ENCODE data around the gene HMGXB4. TPM values are rescaled to one million over a fixed set of nuclear protein-coding genes. Genes with fewer than 3 reads are reported as not detected.

The HMGXB4 gene
- total and polyA plus RNA-seq, 8 donors, result 4.8 to 31.0 (median 13.4) TPM

- TF ChIP-seq EP300 (IDR thresholded peaks at IDR 0.05), result no peak
- TF ChIP-seq, protein P1, sequence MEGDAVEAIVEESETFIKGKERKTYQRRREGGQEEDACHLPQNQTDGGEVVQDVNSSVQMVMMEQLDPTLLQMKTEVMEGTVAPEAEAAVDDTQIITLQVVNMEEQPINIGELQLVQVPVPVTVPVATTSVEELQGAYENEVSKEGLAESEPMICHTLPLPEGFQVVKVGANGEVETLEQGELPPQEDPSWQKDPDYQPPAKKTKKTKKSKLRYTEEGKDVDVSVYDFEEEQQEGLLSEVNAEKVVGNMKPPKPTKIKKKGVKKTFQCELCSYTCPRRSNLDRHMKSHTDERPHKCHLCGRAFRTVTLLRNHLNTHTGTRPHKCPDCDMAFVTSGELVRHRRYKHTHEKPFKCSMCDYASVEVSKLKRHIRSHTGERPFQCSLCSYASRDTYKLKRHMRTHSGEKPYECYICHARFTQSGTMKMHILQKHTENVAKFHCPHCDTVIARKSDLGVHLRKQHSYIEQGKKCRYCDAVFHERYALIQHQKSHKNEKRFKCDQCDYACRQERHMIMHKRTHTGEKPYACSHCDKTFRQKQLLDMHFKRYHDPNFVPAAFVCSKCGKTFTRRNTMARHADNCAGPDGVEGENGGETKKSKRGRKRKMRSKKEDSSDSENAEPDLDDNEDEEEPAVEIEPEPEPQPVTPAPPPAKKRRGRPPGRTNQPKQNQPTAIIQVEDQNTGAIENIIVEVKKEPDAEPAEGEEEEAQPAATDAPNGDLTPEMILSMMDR (IDR thresholded peaks at IDR 0.05), result no peak
- no peak for TF ChIP-seq POLR2A (IDR thresholded peaks at IDR 0.05)
- no peak for TF ChIP-seq POLR2AphosphoS5 (IDR thresholded peaks at IDR 0.05)
- no peak overlapping the region for H3K27ac ChIP-seq
- H3K4me3 ChIP-seq, result no peak overlapping the region
- H3K36me3 ChIP-seq, result peaks cover 73 to 100% (median 100%) of the 10 kb centered on the region in 4 donors
- DNase-seq, result no peak
- WGBS, 5 donors, result 89 to 93% (median 90%) methylated on average over 14 to 15 of the region's 15 CpGs
- peaks cover 0 to 3% (median 2%) of the 10 kb centered on the region in 4 donors for H3K4me1 ChIP-seq
- H3K27me3 ChIP-seq, result no peaks in the 10 kb centered on the region
- intact Hi-C loops (cut with DNase I; ENCODE audit: low total_unique reads), result no loop called here
- no peaks in the 10 kb centered on the region for H3K9me3 ChIP-seq
Measured at GRCh38 chr22:35322893-35323292, 65.6 kb downstream of the HMGXB4 start.

DNA sequence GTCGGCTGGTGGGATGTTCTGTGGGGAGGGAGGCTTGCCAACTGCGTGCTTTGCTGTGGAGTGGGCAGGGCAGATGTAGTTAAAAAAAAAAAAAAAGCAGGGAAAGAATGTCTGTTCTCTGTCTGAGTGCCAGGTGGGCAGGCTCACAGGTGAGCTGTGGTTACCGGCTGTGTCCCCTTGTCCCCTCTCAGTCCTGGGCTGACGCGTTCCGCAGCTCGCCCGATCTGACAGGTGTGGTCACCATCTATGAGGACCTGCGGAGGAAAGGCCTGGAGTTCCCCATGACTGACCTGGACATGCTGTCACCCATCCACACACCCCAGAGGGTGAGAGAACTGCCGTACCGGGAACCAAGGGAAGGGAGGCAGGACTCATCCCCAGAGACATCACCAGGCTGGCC lies 66.0 kb downstream of the HMGXB4 start:
- DNase-seq, result no peak
- intact Hi-C loops (cut with DNase I; ENCODE audit: low total_unique reads), result no loop called here
- Histone ChIP-seq H3K36me3 (peaks cover 74 to 100% (median 100%) of the 10 kb centered on the region in 4 donors), H3K9me3 (no peaks in the 10 kb centered on the region), H3K4me1 (peaks cover 0 to 8% (median 6%) of the 10 kb centered on the region in 4 donors), H3K4me3 (no peak overlapping the region), H3K27me3 (no peaks in the 10 kb centered on the region), H3K27ac (no peak overlapping the region)
- TF ChIP-seq POLR2AphosphoS5 (IDR thresholded peaks at IDR 0.05) (no peak), POLR2A (IDR thresholded peaks at IDR 0.05) (no peak), EP300 (IDR thresholded peaks at IDR 0.05) (no peak)
- TF ChIP-seq, protein P1 (IDR thresholded peaks at IDR 0.05), result no peak
- 93 to 97% (median 94%) methylated on average over 10 to 11 of the region's 11 CpGs for WGBS, 5 donors

GRCh38 chr22:35324067-35324466 lies 66.8 kb downstream of the HMGXB4 start:
- TF ChIP-seq POLR2A (IDR thresholded peaks at IDR 0.05) (no peak), EP300 (IDR thresholded peaks at IDR 0.05) (no peak), POLR2AphosphoS5 (IDR thresholded peaks at IDR 0.05) (no peak)
- TF ChIP-seq, protein P1 (IDR thresholded peaks at IDR 0.05), result no peak
- Histone ChIP-seq H3K4me1 (peaks cover 6 to 14% (median 11%) of the 10 kb centered on the region in 4 donors), H3K27me3 (no peaks in the 10 kb centered on the region), H3K27ac (no peak overlapping the region), H3K4me3 (no peak overlapping the region), H3K36me3 (peaks cover 69 to 99% (median 98%) of the 10 kb centered on the region in 4 donors), H3K9me3 (no peaks in the 10 kb centered on the region)
- DNase-seq, result no peak
- intact Hi-C loops (cut with DNase I; ENCODE audit: low total_unique reads), result no loop called here
- 81 to 90% (median 86%) methylated on average over 4 to 5 of the region's 5 CpGs for WGBS, 5 donors

- Histone ChIP-seq H3K4me1 (peaks cover 8 to 20% (median 13%) of the 10 kb centered on the region in 4 donors), H3K9me3 (no peaks in the 10 kb centered on the region), H3K4me3 (no peak overlapping the region), H3K36me3 (peaks cover 66 to 94% (median 92%) of the 10 kb centered on the region in 4 donors), H3K27me3 (no peaks in the 10 kb centered on the region), H3K27ac (no peak overlapping the region)
- whole genome bisulfite sequencing, 5 donors, result 84 to 92% (median 88%) methylated on average over 4 of the region's 4 CpGs
- TF ChIP-seq EP300 (IDR thresholded peaks at IDR 0.05), result no peak
- TF ChIP-seq, protein P1 (IDR thresholded peaks at IDR 0.05), result no peak
- no peak for TF ChIP-seq POLR2A (IDR thresholded peaks at IDR 0.05)
- no peak for TF ChIP-seq POLR2AphosphoS5 (IDR thresholded peaks at IDR 0.05)
- DNase-seq, result no peak
- intact Hi-C loops (cut with DNase I; ENCODE audit: low total_unique reads), result no loop called here
Measured at GRCh38 chr22:35324762-35325161, 67.5 kb downstream of the HMGXB4 start.
